GM21619 (cell line): ENCODE measurements around the gene EXOC6B.
A peak's percentile ranks its signal among the peaks of the same experiment; 100 is the strongest.
"Not testable (repeated sequence)": the region's sequence is repeated elsewhere in the genome, so short reads cannot be mapped to it uniquely, and the experiment has no call there.

Experiments used
- ATAC-seq: cut with Tn5 transposase; IDR thresholded peaks from one replicate; pipeline ENCODE4 v1.9.1; 2021; ENCODE audit not compliant: unreplicated experiment

EXOC6B gene

GRCh38 chr2:72685638-72686213 lies 140.1 kb downstream of the EXOC6B start:
- ATAC-seq, result no peak

GRCh38 chr2:72682061-72682460 lies 143.8 kb downstream of the EXOC6B start:
- ATAC-seq, result no peak

- ATAC-seq, result no peak
Measured at GRCh38 chr2:72681016-72681995, 144.5 kb downstream of the EXOC6B start.

- peak; percentile 89 for ATAC-seq
Measured at GRCh38 chr2:72678024-72678423, 147.8 kb downstream of the EXOC6B start.

- ATAC-seq, result no peak
Measured at GRCh38 chr2:72676341-72677025, 149.3 kb downstream of the EXOC6B start.

- no peak for ATAC-seq
Measured at GRCh38 chr2:72674982-72675915, 150.6 kb downstream of the EXOC6B start.

- no peak for ATAC-seq
Measured at GRCh38 chr2:72673279-72673678, 152.6 kb downstream of the EXOC6B start.

- no peak for ATAC-seq
Measured at GRCh38 chr2:72669121-72669520, 156.7 kb downstream of the EXOC6B start.

GRCh38 chr2:72668647-72669046 lies 157.2 kb downstream of the EXOC6B start:
- no peak for ATAC-seq

GRCh38 chr2:72665448-72665847 lies 160.4 kb downstream of the EXOC6B start:
- no peak for ATAC-seq

GRCh38 chr2:72661985-72662384 lies 163.8 kb downstream of the EXOC6B start:
- ATAC-seq, result no peak

- no peak for ATAC-seq
Measured at GRCh38 chr2:72649810-72650209, 176.0 kb downstream of the EXOC6B start.

GRCh38 chr2:72641221-72641620 lies 184.6 kb downstream of the EXOC6B start:
- not testable (repeated sequence) for ATAC-seq

- no peak for ATAC-seq
Measured at GRCh38 chr2:72638600-72639211, 187.1 kb downstream of the EXOC6B start.

GRCh38 chr2:72636210-72636609 lies 189.6 kb downstream of the EXOC6B start:
- ATAC-seq, result no peak

- ATAC-seq, result no peak
Measured at GRCh38 chr2:72630767-72631166, 195.1 kb downstream of the EXOC6B start.

GRCh38 chr2:72629062-72629461 lies 196.8 kb downstream of the EXOC6B start:
- no peak for ATAC-seq

GRCh38 chr2:72627083-72627482 lies 198.8 kb downstream of the EXOC6B start:
- no peak for ATAC-seq

- no peak for ATAC-seq
Measured at GRCh38 chr2:72625366-72625765, 200.5 kb downstream of the EXOC6B start.

- ATAC-seq, result no peak
Measured at GRCh38 chr2:72623481-72623880, 202.4 kb downstream of the EXOC6B start.
